Urothelium cell line (cell line): ENCODE data around the gene HKDC1.
"Not testable (repeated sequence)": the region's sequence is repeated elsewhere in the genome, so short reads cannot be mapped to it uniquely, and the experiment has no call there.

Experiments used
- DNase-seq: peaks from one replicate; pipeline ENCODE4 v3.0.0; 2011; ENCODE audit warnings: low spot score, mixed read lengths
- FAIRE-seq: peaks from 2 replicates; lab custom pipeline; 2011; peaks lifted over from hg19 to GRCh38; lab: Jason Lieb, UNC

HKDC1 gene

GRCh38 chr10:69275444-69275843, 55.3 kb downstream of the HKDC1 start:
- DNase-seq (no peak), FAIRE-seq (no peak)

GRCh38 chr10:69276503-69276902, 56.4 kb downstream of the HKDC1 start:
- FAIRE-seq (no peak), DNase-seq (no peak)

- no peak for FAIRE-seq
Observed at GRCh38 chr10:69278446-69278963, 58.4 kb downstream of the HKDC1 start, which contains the start of gene HK1. TSS of gene HK1 (plus strand) at chr10:69278496.

GRCh38 chr10:69279110-69279509, 59.0 kb downstream of the HKDC1 start:
- FAIRE-seq = no peak
- no peak for DNase-seq

More at GRCh38 chr10:69278446-69278963, 58.4 kb downstream of the HKDC1 start, which contains the start of gene HK1:
- DNase-seq = no peak

- DNase-seq (no peak), FAIRE-seq (peak; percentile 17)
Observed at GRCh38 chr10:69281507-69282413, 61.6 kb downstream of the HKDC1 start.

GRCh38 chr10:69284402-69284801, 64.3 kb downstream of the HKDC1 start:
- FAIRE-seq, DNase-seq: not testable (repeated sequence)

GRCh38 chr10:69285699-69286098, 65.6 kb downstream of the HKDC1 start:
- no peak for DNase-seq
- FAIRE-seq = no peak

GRCh38 chr10:69287181-69287580, 67.0 kb downstream of the HKDC1 start:
- FAIRE-seq (no peak), DNase-seq (no peak)

GRCh38 chr10:69290993-69291392, 70.9 kb downstream of the HKDC1 start:
- DNase-seq (no peak), FAIRE-seq (no peak)

GRCh38 chr10:69292459-69292858, 72.3 kb downstream of the HKDC1 start:
- FAIRE-seq (no peak), DNase-seq (no peak)

- no peak for FAIRE-seq
Observed at GRCh38 chr10:69295027-69295636, 75.0 kb downstream of the HKDC1 start.

GRCh38 chr10:69303632-69304051, 83.5 kb downstream of the HKDC1 start:
- DNase-seq (no peak), FAIRE-seq (no peak)

More at GRCh38 chr10:69295027-69295636, 75.0 kb downstream of the HKDC1 start:
- DNase-seq = no peak

GRCh38 chr10:69306421-69306820, 86.3 kb downstream of the HKDC1 start:
- no peak for DNase-seq
- no peak for FAIRE-seq

- no peak for DNase-seq
- no peak for FAIRE-seq
Observed at GRCh38 chr10:69307434-69307833, 87.3 kb downstream of the HKDC1 start.

GRCh38 chr10:69308304-69308703, 88.2 kb downstream of the HKDC1 start:
- DNase-seq, FAIRE-seq: not testable (repeated sequence)

- no peak for DNase-seq
- FAIRE-seq = no peak
Observed at GRCh38 chr10:69311309-69311708, 91.2 kb downstream of the HKDC1 start.

- FAIRE-seq (no peak), DNase-seq (no peak)
Observed at GRCh38 chr10:69312528-69312927, 92.4 kb downstream of the HKDC1 start.

GRCh38 chr10:69315100-69315542, 95.0 kb downstream of the HKDC1 start:
- FAIRE-seq (no peak), DNase-seq (no peak)

- no peak for DNase-seq
- no peak for FAIRE-seq
Observed at GRCh38 chr10:69315610-69316312, 95.6 kb downstream of the HKDC1 start.

- FAIRE-seq = no peak
- peak; percentile 33 for DNase-seq
Observed at GRCh38 chr10:69316313-69317059, 96.4 kb downstream of the HKDC1 start.
